GM19043 (cell line): ENCODE results near the gene SCRN3.
"Not testable (repeated sequence)": the region's sequence is repeated elsewhere in the genome, so short reads cannot be mapped to it uniquely, and the experiment has no call there.

Experiments
- ATAC-seq: cut with Tn5 transposase; IDR thresholded peaks from one replicate; pipeline ENCODE4 v1.9.1; 2021; ENCODE audit warnings: low read depth; ENCODE audit not compliant: unreplicated experiment

SCRN3 gene

DNA sequence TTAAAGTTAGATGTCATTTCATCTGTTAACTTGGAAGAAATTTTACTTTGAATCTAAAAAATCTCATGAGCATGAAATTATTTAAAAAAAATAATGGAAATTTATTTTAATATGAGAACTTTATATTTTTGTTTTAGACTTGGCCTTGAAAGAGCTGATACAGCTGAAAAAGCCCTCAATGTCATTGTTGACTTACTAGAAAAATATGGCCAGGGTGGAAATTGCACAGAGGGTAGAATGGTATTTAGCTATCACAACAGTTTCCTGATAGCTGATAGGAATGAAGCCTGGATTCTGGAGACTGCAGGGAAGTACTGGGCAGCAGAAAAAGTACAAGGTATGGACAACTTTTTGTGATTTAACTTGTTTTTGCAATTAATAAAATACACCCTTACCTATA lies 5.3 kb downstream of the SCRN3 start:
- no peak for ATAC-seq

DNA sequence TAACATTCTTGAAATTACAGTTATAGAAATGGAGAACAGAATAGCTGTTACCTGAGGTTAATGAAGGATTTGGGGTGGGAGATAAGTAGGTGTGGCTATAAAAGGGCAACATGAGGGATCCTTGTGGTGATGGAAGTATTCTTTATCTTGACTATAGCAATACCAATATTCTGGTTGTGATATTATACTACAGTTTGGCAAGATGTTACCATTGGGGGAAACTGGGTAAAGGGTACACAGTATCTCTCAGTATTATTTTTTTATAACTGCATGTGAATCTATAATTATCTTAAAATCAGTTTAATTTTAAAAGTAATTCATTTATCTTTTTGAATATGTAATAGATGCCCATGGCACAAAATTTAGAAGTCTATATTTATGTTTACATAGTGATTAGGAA lies 8.1 kb downstream of the SCRN3 start:
- no peak for ATAC-seq

DNA sequence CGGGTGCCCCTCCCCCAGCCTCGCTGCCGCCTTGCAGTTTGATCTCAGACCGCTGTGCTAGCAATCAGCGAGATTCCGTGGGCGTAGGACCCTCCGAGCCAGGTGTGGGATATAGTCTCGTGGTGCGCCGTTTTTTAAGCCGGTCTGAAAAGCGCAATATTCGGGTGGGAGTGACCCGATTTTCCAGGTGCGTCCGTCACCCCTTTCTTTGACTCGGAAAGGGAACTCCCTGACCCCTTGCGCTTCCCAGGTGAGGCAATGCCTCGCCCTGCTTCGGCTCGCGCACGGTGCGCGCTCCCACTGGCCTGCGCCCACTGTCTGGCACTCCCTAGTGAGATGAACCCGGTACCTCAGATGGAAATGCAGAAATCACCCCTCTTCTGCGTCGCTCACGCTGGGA lies 14.5 kb downstream of the SCRN3 start:
- ATAC-seq, result not testable (repeated sequence)

DNA sequence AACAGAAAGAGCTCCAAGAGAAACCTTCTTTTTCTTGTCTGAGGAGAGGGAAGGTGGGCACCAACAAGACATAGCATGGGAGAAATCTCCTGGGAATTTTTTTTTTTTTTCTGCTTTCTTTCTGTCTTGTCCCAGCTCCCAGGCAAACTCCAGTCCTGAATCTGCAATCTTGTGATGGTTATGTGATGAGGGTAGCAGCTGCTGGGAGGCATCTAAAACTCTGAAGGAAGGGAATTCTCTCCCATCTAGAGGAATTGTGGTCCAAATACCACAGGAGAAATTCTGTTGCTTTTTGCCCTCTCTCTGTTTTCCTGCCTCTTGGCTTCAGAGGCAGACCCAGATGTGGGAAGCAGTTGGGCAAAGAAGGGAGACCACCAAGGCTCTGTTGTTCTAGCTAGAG lies 16.7 kb downstream of the SCRN3 start:
- no peak for ATAC-seq

DNA sequence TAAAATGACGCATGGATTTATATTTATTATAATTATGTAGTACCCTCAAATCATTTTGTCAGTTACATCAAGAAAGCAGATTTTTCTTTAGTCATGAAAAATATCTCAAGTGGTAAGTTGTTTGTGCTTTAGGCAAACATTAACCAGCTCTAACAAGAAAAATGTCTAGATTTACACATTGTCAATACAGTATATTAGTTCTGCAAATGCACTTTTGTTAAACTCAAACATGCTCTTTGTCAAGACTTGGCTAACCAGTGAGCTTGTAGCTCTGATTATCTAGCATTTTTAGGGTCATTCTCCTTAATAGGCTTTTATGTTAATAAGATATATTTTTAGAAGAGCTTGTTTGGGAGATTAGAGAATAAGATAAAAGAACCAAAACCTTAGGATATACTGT lies 32.7 kb downstream of the SCRN3 start:
- no peak for ATAC-seq

DNA sequence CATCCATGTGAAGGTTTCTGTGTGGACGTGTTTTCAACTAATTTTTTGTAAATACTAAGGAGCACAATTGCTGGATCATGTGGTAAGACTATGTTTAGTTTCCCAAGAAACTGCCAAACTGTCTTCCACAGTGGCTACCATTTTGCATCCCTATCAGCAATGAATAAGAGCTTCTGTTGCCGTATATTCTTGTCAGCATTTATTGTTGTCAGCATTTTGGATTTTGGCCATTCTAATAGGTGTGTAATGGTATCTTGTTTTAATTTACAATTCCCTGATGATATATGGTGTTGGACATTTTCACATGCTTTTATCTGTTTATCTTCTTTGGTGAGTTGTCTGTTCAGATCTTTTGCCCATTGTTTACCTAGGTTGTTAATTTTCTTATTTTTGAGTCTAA lies 34.5 kb downstream of the SCRN3 start:
- no peak for ATAC-seq

DNA sequence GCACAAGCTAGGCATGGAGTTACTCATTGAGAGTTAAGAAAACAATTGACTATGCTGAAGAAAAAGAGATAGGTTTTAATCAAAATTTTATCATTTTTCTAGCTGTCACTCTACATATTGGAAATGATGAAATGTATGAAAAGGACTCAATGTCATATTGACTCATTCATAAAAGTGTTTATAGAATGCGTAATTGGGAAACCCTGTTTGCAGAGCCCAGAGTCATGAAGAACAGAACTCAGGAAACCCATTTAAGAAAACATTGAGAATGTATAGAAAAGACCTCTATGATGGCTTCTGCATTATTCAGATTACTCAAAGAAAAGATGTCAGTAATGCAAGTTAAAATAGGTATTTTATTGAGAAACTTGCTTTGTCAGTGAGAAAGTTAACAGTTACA lies 36.4 kb downstream of the SCRN3 start:
- ATAC-seq, result no peak

DNA sequence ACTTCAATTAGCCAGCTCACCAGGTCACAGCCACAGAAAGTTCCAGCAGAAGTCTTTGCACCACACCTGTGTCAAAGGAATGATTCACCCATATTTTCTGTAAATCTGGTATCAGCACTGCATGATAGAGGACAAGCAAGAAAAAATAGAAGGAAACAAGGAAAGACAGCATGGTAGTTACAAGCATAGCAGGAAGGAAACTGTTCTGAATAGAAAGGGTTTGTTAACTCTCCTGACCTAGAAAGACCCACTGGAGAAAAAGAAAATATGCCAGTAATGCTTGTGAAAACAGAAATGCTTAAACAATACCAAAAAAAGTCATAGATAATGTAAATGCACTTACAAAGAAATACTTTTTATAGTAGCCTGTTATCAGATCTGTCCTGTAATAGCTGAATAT lies 40.8 kb downstream of the SCRN3 start:
- no peak for ATAC-seq

DNA sequence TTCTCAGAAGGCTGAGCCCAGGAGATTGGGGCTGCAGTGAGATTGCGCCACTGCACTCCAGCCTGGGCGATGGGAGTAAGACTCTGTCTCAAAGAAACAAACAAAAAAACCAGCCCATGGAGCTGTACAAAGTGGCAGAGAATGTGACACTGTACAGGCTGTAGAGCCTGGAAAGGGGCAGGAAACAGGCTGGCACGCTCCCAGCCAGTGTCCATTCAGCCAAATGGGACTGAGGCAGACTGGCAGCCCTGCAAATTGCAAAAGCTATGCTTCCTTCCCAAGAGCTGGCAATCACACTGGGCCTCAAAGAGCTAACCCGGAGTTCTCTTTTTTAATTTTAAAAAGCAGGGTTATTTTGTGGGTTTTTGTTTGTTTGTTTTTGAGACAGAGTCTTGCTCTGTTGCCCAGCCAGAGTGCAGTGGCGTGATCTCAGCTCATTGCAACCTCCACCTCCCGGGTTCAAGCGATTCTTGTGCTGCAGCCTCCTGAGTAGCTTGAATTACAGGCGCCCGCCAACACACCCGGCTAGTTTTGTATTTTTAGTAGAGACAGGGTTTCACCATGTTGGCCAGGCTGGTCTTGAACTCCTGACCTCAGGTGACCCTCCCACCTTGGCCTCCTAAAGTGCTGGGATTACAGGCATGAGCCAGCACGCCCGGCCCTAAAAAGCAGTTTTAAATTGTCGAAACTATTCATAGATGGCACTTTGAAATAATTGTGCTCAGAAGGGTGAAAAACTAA lies 42.8 kb downstream of the SCRN3 start:
- ATAC-seq, result no peak

DNA sequence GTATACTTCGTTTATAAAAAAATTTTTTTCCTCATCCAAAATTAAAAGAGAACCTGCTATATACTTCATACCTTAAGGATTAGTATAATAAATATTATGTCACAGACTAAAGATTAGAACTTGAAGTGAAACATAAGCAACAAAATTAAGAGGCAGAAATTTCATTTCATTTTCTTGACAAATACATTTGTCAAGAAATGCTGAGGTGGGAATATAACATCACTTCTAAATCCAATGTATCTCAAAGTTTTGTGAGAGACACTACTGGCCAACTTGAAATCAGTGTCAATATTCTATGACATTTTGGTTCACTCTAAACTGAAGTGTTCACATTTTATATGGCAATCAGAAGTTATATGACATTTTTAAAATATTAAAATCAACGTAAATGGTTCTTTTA lies 43.8 kb downstream of the SCRN3 start:
- ATAC-seq, result no peak

DNA sequence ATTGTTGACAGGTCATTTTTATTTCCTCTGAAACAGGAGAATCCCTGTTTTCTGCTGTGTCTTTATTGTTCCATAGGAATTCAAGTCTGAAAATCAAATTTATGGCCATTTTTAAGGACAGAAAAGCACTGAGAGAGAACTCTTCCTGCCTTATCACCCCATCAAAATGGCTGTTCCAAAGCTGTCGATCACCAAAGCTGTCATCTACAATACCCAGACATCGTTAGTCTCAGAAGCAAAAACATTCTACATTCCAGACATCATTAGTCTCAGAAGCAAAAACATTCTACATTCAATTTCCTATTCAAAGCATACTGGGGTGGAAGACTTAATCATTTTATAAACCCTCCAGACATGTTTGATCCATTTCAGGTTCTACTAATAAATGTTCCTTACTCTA lies 44.4 kb downstream of the SCRN3 start:
- ATAC-seq, result no peak

DNA sequence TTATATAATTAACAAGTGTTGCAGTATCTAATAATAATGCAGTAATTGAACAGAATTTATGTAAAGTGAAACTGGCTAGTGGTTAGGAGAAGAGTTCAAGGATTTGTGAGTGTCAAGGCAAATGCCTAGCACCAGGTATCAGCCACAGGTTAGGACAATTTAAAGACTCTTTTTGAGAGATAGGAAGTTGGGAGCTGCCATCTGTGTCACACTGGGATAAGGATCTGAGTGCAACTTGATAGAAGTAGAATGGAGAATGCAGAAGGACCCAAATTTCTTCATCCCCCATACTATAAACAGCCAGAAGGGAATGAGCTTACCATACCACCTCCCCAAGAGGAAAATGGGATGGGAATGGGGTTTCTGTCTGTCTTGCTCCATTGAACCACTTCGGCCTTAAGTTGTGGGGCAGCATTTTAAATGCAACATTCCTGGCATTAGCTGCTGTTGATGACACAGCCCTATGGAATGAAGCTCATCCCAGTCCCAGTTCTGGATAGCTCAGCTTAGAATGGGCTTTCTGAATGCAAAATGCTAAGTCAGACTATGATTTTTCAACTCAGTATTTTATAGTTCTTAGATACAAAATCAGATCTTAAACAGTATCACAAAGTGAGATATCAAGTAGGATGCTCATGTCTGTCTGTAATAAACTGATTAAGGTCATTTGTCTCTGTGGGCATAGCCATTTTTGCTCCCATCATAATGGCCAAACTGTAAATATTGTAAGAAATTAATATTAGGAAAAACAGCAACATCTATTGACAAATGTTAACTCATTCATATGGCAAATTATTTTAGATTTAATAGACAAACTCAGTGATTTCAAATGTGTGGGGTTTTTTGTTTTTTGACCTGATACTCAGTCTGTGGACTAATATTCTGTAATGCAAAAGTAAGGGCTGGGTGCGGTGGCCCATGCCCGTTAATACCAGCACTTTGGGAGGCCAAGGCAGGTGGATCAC lies 47.3 kb downstream of the SCRN3 start:
- no peak for ATAC-seq

DNA sequence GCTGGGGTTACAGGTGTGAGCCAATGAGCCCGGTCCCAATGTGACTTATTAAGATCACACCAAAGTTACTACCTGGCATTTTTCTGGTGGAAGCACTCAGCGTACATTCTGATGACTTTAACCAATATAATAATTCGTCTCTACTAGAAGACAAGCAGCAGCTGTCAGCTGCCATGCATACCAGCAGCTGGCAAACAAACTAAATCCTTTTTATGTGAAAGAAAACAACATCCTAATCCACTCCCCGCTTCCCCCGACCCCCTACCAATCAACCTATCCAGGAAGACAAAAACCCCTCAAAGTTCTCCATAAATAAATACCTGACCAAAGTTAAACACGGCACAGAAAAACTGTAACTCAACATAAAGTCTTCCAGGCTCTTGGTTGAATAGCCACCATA lies 49.2 kb downstream of the SCRN3 start:
- ATAC-seq, result no peak

DNA sequence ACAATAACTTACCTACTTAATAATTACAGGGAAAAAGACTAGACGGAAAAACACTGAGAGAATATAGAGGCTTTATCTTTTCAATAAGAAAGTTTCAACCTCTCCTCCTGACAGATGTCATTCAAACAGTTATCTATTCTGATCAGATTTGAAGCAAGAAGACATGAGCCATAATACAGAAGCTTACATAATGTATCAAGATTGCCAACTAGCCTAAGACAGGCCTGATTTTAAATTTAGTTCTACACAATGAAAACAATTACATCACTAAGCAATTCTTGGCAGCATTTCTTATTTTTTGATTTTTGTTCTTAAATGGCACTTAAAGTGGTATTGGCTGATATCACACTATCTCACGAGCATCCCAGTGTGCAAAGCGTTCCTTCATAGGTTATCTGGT lies 49.7 kb downstream of the SCRN3 start:
- ATAC-seq, result no peak

DNA sequence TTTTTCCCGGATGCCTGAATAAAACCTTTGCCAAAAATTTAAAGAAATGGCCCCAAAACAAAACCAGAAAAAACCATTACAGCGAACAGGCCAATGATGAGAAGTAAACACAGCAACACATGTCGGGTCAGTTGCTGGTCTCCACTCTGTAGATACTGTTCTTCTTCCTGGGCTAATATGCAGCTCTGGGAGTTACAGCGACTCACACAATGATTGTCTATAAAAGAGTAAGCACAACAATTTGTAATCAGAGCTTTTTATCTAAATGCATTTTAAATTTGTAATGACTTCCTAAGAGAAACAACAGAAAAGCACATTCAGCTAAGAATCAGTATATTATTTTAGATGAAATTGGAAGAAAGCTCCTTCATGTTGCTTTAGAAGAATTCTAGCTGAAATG lies 51.0 kb downstream of the SCRN3 start:
- no peak for ATAC-seq

DNA sequence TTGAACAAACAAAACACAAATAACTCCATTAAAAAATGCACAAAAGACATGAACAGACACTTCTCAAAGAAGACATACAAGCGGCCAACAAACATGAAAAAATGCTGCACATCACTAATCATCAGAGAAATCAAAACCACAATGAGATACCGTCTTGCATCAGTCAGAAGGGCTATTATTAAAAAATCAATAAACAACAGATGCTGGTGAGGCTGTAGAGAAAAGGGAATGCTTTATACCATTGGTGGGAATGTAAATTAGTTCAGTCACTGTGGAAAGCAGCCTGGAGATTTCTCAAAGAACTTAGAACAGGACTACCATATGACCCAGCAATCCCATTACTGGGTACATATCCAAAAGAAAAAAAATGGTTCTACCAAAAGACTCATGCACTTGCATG lies 53.5 kb downstream of the SCRN3 start:
- ATAC-seq, result no peak

DNA sequence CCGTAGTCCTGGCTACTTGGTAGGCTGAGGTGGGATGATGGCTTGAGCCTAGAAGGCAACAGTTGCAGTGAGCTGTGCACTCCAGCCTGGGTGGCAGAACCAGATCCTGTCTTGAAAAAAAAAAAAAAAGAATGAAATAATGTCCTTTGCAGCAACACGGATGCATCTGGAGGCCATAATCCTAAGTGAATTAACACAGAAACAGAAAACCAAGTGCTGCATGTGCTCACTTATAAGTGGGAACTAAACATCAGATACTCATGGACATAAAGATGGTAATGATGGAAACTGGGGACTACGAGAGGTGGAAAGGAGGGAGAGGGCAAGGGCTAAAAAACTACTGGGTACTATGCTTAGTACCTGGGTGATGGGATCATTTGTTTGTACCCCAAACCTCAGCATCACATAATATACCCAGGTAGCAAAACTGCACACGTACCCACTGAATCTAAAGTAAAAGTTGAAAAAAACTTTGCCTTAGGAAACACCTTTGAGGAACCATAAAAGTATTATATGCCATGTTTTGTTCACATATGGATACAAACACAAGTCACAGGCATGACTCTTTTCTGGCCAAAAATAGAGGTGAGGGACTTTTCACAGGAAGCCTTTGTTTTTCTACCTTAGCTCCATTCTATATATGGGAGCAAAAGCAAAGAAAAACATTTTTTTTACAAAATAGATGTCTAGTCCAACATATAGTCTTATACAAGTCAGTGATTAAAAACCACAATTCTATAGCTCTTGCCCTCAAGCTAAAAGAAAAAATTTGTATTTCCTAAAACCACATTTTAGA lies 54.7 kb downstream of the SCRN3 start:
- ATAC-seq, result no peak

DNA sequence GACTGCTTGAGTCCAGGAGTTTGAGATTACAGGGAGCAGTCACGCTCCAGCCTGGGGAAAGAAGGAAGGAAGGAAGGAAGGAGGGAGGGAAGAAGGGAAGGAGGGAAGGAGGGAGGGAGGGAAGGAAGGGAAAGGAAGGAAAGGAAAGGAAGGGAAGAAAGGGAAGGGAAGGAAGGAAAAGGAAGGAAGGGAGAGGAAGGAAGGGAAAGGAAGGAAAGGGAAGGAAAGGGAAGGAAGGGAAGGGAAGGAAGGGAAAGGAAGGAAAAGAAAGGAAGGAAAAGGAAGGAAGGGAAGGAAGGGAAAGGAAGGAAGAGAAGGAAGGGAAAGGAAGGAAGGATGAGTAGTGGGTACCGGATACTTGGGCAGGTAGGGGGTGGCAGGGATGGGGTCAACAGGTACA lies 59.0 kb downstream of the SCRN3 start:
- no peak for ATAC-seq

DNA sequence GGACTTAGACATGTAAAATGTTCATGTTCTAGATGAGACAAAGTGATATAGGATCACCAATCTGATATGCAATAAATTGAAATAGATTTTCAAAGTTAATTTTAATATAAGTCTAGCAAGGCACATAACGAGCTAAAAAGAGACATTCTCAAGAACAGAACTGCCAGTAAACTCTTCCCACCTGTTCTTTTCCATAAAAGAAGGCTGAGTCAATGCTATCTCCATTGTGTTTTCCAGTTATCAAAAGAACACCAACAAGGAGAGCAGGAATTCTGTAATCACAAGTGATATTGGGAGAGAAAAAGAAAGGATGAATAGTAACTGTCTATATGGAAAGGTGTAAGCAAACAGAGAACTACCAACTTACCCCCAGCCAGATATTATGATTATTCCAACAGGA lies 65.7 kb downstream of the SCRN3 start:
- ATAC-seq, result no peak

DNA sequence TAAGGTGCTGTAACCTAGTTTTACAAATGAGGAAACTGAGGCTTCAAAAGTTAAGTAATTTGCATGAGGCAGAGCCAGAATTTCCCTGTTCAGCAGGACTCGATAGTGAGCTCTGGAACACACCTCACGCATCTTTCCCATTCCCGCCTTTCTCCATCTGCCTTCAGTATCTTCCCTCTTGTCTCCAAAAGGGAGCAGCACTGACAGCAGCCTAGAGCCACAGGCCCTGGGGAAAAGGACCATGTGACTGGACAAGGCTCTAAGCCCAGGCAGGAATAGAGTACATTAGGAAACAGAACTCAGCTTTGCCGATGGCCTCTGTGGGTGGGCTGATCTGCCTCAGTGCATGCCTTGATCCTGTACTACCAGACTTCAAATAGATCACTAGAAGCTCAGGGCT lies 69.8 kb downstream of the SCRN3 start:
- ATAC-seq, result no peak

DNA sequence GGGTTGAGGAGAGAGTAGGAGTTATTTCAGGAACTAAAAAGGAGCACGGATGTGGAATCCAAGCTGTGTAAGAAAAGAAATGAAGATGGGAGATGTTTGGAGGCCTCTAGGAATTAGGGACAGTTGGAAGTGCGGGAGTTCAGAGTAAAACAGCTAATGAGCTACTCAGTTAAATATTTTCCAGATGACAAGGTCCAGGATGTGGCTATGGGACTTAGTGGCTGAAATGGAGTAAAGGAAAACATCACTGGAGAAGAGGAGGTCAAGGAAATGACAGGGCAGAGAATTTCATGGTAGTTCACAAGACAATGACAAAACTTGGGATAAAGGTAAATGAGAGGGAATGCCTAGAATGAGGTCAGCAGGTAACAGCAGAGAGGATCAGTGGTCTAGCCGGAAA lies 78.3 kb downstream of the SCRN3 start:
- no peak for ATAC-seq
